ENCODE data around the gene CAMSAP1.

Gene CAMSAP1

DNA sequence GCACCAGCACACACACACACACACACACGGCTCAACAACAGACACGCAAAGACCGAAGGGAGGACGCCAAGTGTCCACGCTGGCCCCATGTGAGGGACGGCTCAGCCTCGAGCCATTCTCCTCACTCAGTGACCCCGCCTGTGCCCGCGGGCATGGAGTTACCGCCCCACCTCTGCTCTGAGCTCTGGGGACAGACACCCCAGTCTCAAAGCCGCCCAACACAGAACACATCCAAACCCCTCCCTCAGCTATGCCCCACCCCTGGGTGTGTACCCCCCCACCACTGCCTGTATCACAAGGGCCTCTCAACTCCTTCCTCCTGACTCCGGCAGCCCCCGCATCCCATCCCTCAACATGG, 81.2 kb downstream of the CAMSAP1 start:
- Histone ChIP-seq H3K27ac (ENCODE audit: low read depth, low read length, severe bottlenecking) (no peak overlapping the region), H3K9me3 (ENCODE audit: control insufficient read depth, low read length) (peaks cover 5% of the 10 kb centered on the region), H3K4me3 (ENCODE audit: extremely low read depth, insufficient read depth, low read length, poor library complexity, severe bottlenecking) (no peak overlapping the region), H3K36me3 (ENCODE audit: control insufficient read depth, insufficient read depth, low read length) (peaks cover 79% of the 10 kb centered on the region), H3K4me1 (ENCODE audit: control insufficient read depth, insufficient read depth, low read length, poor library complexity, severe bottlenecking) (no peaks in the 10 kb centered on the region)
- 98% methylated on average over 9 to 12 of the region's 14 CpGs for WGBS, 2 experiments (ENCODE audit: insufficient coverage in 2 of 2)

DNA sequence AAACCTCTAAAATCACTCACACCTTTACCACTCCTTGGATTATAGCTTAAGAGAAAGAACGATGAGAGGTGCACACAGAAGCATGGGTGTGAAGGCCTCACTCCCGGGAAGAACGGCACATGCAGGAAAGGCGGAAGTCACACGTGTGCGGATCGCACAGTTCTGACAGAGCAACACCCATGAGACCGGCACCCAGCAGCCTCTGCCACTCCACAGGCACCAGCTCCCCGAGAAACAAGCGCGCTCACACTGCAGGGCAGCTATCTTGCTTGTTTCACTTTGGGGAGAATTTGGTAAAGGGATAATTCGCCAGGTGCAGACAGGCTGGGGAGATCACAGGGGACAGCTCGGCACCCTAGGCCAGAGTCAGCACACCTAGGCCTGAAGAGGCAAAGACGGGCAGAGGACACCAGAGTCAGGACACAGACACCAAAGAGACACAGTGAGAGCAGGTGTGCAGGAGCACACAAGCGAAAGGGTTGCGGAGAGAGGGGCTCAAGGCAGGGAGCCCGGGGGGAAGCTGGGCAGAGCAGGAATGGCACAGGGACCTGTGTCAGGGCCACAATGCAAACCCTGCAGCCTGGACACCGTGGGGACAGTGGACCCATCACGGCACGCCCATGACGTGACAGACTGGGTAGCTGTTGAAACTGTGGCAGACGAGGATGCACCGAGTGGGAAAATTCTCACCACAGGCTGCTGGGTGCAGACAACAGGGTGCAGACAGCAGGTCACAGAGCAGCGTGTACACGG, 81.7 kb downstream of the CAMSAP1 start:
- WGBS, 2 experiments (ENCODE audit: insufficient coverage in 2 of 2), result 93 to 94% methylated on average over 20 to 23 of the region's 25 CpGs
- Histone ChIP-seq H3K36me3 (ENCODE audit: control insufficient read depth, insufficient read depth, low read length) (peaks cover 85% of the 10 kb centered on the region), H3K9me3 (ENCODE audit: control insufficient read depth, low read length) (peaks cover 5% of the 10 kb centered on the region), H3K27ac (ENCODE audit: low read depth, low read length, severe bottlenecking) (no peak overlapping the region), H3K4me3 (ENCODE audit: extremely low read depth, insufficient read depth, low read length, poor library complexity, severe bottlenecking) (no peak overlapping the region), H3K4me1 (ENCODE audit: control insufficient read depth, insufficient read depth, low read length, poor library complexity, severe bottlenecking) (no peaks in the 10 kb centered on the region)

DNA sequence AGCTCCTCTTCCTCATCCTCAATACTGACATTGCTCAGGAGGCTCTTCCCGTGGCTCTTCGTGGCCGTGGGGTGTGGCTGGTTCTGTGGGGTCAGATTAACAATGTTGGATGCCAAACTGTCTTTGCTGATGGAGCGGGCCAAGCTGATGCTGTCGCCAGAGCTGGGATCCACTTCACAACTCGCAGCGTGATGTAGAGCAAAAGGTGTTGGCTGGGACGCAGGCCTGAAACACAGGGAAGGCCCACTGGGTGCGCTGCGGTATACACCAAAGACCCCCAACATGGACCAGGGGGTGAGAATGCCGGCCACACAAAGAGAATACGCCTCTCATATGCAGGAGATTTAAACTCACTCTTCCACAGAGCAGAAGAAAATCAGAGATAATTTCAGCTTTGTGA, 84.3 kb downstream of the CAMSAP1 start:
- Histone ChIP-seq H3K36me3 (ENCODE audit: control insufficient read depth, insufficient read depth, low read length) (peaks cover 91% of the 10 kb centered on the region), H3K4me1 (ENCODE audit: control insufficient read depth, insufficient read depth, low read length, poor library complexity, severe bottlenecking) (no peaks in the 10 kb centered on the region), H3K27ac (ENCODE audit: low read depth, low read length, severe bottlenecking) (no peak overlapping the region), H3K9me3 (ENCODE audit: control insufficient read depth, low read length) (no peaks in the 10 kb centered on the region), H3K4me3 (ENCODE audit: extremely low read depth, insufficient read depth, low read length, poor library complexity, severe bottlenecking) (no peak overlapping the region)
- WGBS, 2 experiments (ENCODE audit: insufficient coverage in 2 of 2), result 93 to 99% methylated on average over 11 to 12 of the region's 12 CpGs

DNA sequence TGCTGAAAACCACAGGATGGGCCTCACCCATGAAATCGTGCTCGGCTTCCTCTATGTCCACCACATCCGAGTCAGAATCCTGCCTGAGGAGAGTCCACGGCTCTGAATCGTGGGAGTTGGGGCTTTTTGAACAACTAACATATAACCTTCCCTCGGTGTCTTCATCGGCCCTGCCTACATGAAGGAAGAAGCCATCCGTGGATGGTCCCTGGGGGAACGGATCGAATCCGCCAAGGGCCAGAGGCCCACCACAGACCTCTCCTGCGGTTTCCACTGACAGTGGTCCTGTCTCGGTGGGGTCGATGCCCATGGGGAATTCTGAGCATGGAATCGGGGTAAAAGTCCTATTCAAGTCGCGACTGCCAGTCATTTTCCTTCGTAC, 85.0 kb downstream of the CAMSAP1 start:
- peaks cover 91% of the 10 kb centered on the region for H3K36me3 ChIP-seq (ENCODE audit: control insufficient read depth, insufficient read depth, low read length)

DNA sequence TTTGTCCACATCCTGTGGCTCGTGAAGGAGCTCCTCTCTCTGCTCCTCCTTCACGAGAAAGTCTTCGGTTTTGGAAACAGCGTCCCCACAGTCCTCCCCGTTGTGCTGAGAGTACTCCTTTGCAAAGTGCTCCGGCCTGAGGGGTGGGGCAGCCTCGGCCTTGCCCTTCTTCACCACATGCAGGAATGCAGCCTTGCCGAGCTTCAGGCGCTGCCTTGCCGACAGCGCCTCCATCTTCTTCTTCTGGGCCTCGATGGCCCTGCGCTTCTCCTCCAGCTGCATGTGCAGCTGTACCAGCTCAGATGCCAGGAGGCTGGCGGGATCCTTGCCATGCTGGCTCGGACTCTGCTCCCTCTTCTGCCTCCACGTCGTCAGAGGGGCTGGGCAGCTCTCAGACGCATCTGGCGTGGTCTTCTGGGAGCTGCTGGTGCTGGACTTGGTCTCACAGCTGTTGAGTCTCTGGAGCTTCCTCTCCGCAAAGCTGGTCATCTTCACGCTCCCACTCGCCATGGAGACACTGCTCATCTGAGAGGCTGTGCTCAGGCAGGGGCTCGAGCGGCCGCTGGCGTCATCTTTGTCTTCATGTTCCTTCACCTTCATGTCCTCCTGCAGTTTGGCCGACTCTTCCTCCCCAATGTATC, 85.5 kb downstream of the CAMSAP1 start:
- Histone ChIP-seq H3K4me1 (ENCODE audit: control insufficient read depth, insufficient read depth, low read length, poor library complexity, severe bottlenecking) (no peaks in the 10 kb centered on the region), H3K9me3 (ENCODE audit: control insufficient read depth, low read length) (no peaks in the 10 kb centered on the region), H3K36me3 (ENCODE audit: control insufficient read depth, insufficient read depth, low read length) (peaks cover 91% of the 10 kb centered on the region), H3K4me3 (ENCODE audit: extremely low read depth, insufficient read depth, low read length, poor library complexity, severe bottlenecking) (no peak overlapping the region), H3K27ac (ENCODE audit: low read depth, low read length, severe bottlenecking) (no peak overlapping the region)
- 96 to 97% methylated on average over 24 to 27 of the region's 27 CpGs for WGBS, 2 experiments (ENCODE audit: insufficient coverage in 2 of 2)

More for the DNA sequence above, 85.0 kb downstream of the CAMSAP1 start:
- no peaks in the 10 kb centered on the region for H3K9me3 ChIP-seq (ENCODE audit: control insufficient read depth, low read length)
- 97 to 98% methylated on average over 16 to 18 of the region's 18 CpGs for WGBS, 2 experiments (ENCODE audit: insufficient coverage in 2 of 2)
- H3K4me1 ChIP-seq (ENCODE audit: control insufficient read depth, insufficient read depth, low read length, poor library complexity, severe bottlenecking), result no peaks in the 10 kb centered on the region
- H3K27ac ChIP-seq (ENCODE audit: low read depth, low read length, severe bottlenecking), result no peak overlapping the region
- no peak overlapping the region for H3K4me3 ChIP-seq (ENCODE audit: extremely low read depth, insufficient read depth, low read length, poor library complexity, severe bottlenecking)

DNA sequence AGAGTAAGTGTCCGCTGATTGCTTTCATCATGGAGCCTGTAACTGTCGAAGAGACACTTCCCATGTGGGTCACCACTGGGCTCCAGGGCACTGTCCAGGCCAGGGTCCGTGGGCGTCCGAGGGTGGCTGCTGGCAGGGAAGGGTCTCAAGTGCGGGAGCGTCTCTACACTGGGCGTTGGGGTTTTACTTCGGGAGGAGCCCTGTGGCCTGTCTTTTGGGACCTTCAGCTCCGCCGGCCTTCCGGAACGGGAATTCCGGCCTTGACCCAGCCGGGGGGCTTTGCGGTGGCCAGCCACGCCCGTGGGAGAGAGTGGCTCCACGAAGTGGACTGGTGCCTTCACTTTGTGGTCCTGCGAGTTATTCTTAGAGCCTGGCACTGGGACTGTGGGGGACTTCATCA, 86.2 kb downstream of the CAMSAP1 start:
- Histone ChIP-seq H3K4me1 (ENCODE audit: control insufficient read depth, insufficient read depth, low read length, poor library complexity, severe bottlenecking) (no peaks in the 10 kb centered on the region), H3K4me3 (ENCODE audit: extremely low read depth, insufficient read depth, low read length, poor library complexity, severe bottlenecking) (no peak overlapping the region), H3K9me3 (ENCODE audit: control insufficient read depth, low read length) (no peaks in the 10 kb centered on the region), H3K27ac (ENCODE audit: low read depth, low read length, severe bottlenecking) (no peak overlapping the region), H3K36me3 (ENCODE audit: control insufficient read depth, insufficient read depth, low read length) (peaks cover 92% of the 10 kb centered on the region)
- 97 to 98% methylated on average over 17 to 20 of the region's 20 CpGs for WGBS, 2 experiments (ENCODE audit: insufficient coverage in 2 of 2)

DNA sequence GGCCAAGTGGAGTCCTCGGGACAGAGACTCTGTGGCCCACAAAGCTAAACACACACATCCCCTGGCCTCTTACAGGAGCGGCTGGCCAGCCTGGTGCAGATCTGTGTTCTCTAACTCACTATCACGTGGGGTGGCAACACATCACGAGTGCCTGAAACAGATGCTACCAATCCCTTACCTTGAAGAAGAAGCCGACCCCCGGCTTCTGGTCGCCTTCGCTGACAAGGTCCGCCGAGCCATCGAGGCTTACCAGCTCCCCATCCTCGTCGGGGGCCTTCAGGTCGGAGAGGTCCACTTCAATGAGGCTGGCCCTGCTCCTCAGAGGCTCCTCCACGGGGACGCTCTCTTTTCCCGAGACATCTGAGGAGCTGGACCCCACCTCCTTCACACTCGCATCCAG, 86.7 kb downstream of the CAMSAP1 start:
- Histone ChIP-seq H3K9me3 (ENCODE audit: control insufficient read depth, low read length) (no peaks in the 10 kb centered on the region), H3K27ac (ENCODE audit: low read depth, low read length, severe bottlenecking) (no peak overlapping the region), H3K4me1 (ENCODE audit: control insufficient read depth, insufficient read depth, low read length, poor library complexity, severe bottlenecking) (no peaks in the 10 kb centered on the region), H3K36me3 (ENCODE audit: control insufficient read depth, insufficient read depth, low read length) (peaks cover 94% of the 10 kb centered on the region), H3K4me3 (ENCODE audit: extremely low read depth, insufficient read depth, low read length, poor library complexity, severe bottlenecking) (no peak overlapping the region)
- 97 to 98% methylated on average over 16 to 17 of the region's 18 CpGs for WGBS, 2 experiments (ENCODE audit: insufficient coverage in 2 of 2)

DNA sequence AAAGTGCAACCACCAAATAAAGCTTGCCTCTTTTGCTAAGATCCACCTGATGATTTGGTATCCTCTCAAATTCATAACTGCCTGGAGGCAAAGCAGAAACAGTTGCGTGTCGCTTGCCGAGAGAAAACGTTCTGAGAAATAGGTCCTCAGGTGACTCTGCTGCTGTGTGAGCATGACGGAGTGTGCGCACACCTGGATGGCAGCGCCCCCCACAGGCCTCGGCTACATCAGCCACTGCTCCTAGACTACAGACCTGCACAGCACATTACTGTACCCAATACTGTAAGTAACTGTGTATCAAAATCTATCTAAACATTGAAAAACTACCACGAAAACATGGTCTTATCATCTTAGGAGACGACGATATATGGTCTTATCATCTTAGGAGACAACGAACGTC, 87.4 kb downstream of the CAMSAP1 start:
- Histone ChIP-seq H3K27ac (ENCODE audit: low read depth, low read length, severe bottlenecking) (no peak overlapping the region), H3K9me3 (ENCODE audit: control insufficient read depth, low read length) (no peaks in the 10 kb centered on the region), H3K4me1 (ENCODE audit: control insufficient read depth, insufficient read depth, low read length, poor library complexity, severe bottlenecking) (no peaks in the 10 kb centered on the region), H3K4me3 (ENCODE audit: extremely low read depth, insufficient read depth, low read length, poor library complexity, severe bottlenecking) (no peak overlapping the region), H3K36me3 (ENCODE audit: control insufficient read depth, insufficient read depth, low read length) (peaks cover 96% of the 10 kb centered on the region)
- WGBS, 2 experiments (ENCODE audit: insufficient coverage in 2 of 2), result 88 to 91% methylated on average over 11 to 13 of the region's 13 CpGs

DNA sequence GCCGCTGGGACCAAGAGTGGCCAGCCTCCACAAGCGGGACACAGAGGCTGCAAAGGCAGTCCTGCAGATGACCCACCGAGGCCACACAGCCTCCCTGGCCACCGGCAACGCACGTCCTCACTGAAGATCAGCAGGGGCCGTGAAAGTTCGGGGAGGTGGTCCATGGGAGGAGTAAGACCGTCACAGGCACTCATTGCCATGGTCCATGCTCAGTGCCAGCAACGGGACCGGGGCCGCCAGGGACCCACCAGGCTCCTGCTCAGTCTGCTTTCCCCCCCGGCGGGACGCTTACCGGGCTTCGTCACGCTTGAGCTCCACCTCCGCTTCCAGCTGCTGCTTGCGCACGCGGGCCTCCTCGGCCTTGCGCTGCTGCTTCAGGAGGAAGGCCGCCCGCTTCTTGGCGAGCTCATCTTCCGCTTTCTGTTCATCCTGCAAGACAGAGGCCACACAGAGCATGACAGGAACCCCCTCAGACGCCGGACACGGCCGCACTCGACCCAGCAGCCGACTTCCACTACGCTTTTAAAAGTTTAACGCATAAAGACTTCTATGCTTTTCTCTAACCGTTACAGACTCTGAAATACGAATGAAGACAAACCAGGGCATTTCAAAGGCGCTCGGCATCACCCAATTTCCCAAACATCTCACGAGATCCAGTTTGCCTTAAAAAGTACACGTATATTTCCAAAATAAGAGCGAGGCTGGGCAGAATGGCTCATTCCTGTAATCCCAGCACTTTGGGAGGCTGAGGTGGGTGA, 88.4 kb downstream of the CAMSAP1 start:
- Histone ChIP-seq H3K36me3 (ENCODE audit: control insufficient read depth, insufficient read depth, low read length) (peaks cover 96% of the 10 kb centered on the region), H3K9me3 (ENCODE audit: control insufficient read depth, low read length) (no peaks in the 10 kb centered on the region), H3K27ac (ENCODE audit: low read depth, low read length, severe bottlenecking) (no peak overlapping the region), H3K4me3 (ENCODE audit: extremely low read depth, insufficient read depth, low read length, poor library complexity, severe bottlenecking) (no peak overlapping the region), H3K4me1 (ENCODE audit: control insufficient read depth, insufficient read depth, low read length, poor library complexity, severe bottlenecking) (no peaks in the 10 kb centered on the region)
- 96% methylated on average over 43 of the region's 43 CpGs for WGBS, 2 experiments (ENCODE audit: insufficient coverage in 2 of 2)

DNA sequence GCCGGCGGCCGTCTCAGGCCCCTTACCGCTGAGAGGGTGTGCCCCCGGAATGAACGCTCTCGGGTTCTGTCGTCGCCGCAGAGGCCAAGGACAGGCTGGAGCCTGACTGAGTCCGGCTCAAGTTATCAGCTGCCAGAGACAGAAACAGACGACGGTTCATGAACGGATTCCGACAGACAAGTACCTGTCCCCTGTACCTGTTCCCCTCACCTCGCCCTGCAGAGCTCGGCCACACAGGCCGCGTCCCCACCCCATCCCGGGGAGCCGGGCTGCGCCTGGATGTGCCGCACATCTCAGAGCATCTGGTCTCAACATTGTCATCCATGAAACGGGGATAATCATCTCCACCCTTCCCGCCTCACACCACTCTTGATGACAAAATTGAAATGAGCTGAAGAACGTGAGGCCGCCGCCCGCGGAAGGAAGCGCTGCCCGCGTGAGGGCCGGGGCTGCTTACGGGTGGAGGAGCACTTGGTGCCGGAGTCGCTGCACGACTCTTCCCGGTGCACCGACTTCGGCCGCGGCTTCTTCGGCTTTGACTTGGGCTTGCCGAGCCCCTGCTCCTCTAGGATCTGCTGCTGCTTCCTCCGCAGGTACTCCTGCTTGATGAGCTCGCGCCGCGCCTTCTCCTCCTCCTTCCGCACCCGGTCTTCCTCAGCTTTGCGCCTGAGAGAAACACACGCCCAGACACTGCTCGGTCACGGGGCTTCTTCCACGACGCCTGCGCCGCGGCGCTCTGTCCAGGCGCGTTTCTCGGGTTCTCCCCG, 89.2 kb downstream of the CAMSAP1 start:
- WGBS, 2 experiments (ENCODE audit: insufficient coverage in 2 of 2), result 97% methylated on average over 56 to 66 of the region's 66 CpGs
- Histone ChIP-seq H3K4me3 (ENCODE audit: extremely low read depth, insufficient read depth, low read length, poor library complexity, severe bottlenecking) (no peak overlapping the region), H3K9me3 (ENCODE audit: control insufficient read depth, low read length) (no peaks in the 10 kb centered on the region), H3K36me3 (ENCODE audit: control insufficient read depth, insufficient read depth, low read length) (peaks cover 96% of the 10 kb centered on the region), H3K27ac (ENCODE audit: low read depth, low read length, severe bottlenecking) (no peak overlapping the region), H3K4me1 (ENCODE audit: control insufficient read depth, insufficient read depth, low read length, poor library complexity, severe bottlenecking) (no peaks in the 10 kb centered on the region)
